OCI-LY7 (cell line): ENCODE data around the gene ZIC2. TPM values are rescaled to one million over a fixed set of nuclear protein-coding genes. Genes with fewer than 3 reads are reported as not detected.

Source experiments
- BruUV-seq: library from RNA; stranded (reverse); fragments of 400-500 nt; replicated peaks from 2 replicates; lab custom pipeline; 2021; lab: Mats Ljungman, UMichigan
- CTCF ChIA-PET: fragments of 300-600 bp; sonication (Branson Sonifier 250); formaldehyde crosslinking; loops from one replicate; lab custom pipeline; 2022; ENCODE audit warnings: antibody characterized with exemption; ENCODE audit not compliant: unreplicated experiment; lab: Charles Lee
- POLR2A ChIA-PET: fragments of 300-600 bp; sonication (Branson Sonifier 250); formaldehyde crosslinking; loops from one replicate; lab custom pipeline; 2022; ENCODE audit warnings: antibody characterized with exemption; lab: Charles Lee
- DNase-seq: peaks from one replicate; pipeline ENCODE4 v3.0.0-alpha.2; 2015; ENCODE audit warnings: low spot score
- H2AFZ ChIP-seq: fragments of 200-600 bp; sonication (generic), shearing (Covaris generic); 2 replicates; pipeline ENCODE4 v1.6.1; 2014; ENCODE audit warnings: mild to moderate bottlenecking, antibody characterized with exemption, low read length, moderate library complexity
- H3K27ac ChIP-seq: fragments of 200-600 bp; sonication (generic); 2 replicates; pipeline ENCODE4 v1.5.1; 2014; ENCODE audit warnings: mixed run types, low read depth, mild to moderate bottlenecking, moderate library complexity, low read length, inconsistent platforms; ENCODE audit not compliant: poor library complexity, severe bottlenecking
- H3K36me3 ChIP-seq: fragments of 200-600 bp; sonication (generic); 2 replicates; pipeline ENCODE4 v1.6.1; 2014; ENCODE audit warnings: mild to moderate bottlenecking, antibody characterized with exemption, low read length, moderate library complexity, mixed read lengths; ENCODE audit not compliant: insufficient read depth
- H3K4me1 ChIP-seq: fragments of 200-600 bp; sonication (generic); 2 replicates; pipeline ENCODE4 v1.5.1; 2014; ENCODE audit warnings: mild to moderate bottlenecking, low read length; ENCODE audit not compliant: insufficient read depth, poor library complexity, severe bottlenecking
- H3K4me2 ChIP-seq: fragments of 200-600 bp; sonication (generic); 2 replicates; pipeline ENCODE4 v1.6.1; 2014; ENCODE audit warnings: mild to moderate bottlenecking, low read length
- H3K4me3 ChIP-seq: fragments of 200-600 bp; sonication (generic); 2 replicates; pipeline ENCODE4 v1.5.1; 2014; ENCODE audit warnings: mild to moderate bottlenecking, low read depth, low read length; ENCODE audit not compliant: poor library complexity, severe bottlenecking
- H3K79me2 ChIP-seq: fragments of 200-600 bp; sonication (generic); 2 replicates; pipeline ENCODE4 v1.6.1; 2016; ENCODE audit warnings: low read depth, mild to moderate bottlenecking, low read length, moderate library complexity, mixed read lengths; ENCODE audit not compliant: insufficient read depth
- H3K9me2 ChIP-seq: fragments of 200-600 bp; sonication (generic); 2 replicates; pipeline ENCODE4 v1.6.1; 2016; ENCODE audit warnings: mild to moderate bottlenecking, low read length, mixed read lengths; ENCODE audit not compliant: insufficient read depth
- H3K9me3 ChIP-seq: fragments of 200-600 bp; sonication (generic); 2 replicates; pipeline ENCODE4 v1.6.1; 2014; ENCODE audit warnings: mild to moderate bottlenecking, mixed run types, low read length, mixed read lengths
- H4K20me1 ChIP-seq: fragments of 200-600 bp; sonication (generic); 2 replicates; pipeline ENCODE4 v1.6.1; 2014; ENCODE audit warnings: mild to moderate bottlenecking, antibody characterized with exemption, low read length, moderate library complexity, mixed read lengths; ENCODE audit not compliant: insufficient read depth
- CTCF ChIP-seq: fragments of 200-600 bp; sonication (generic); conservative IDR thresholded peaks from 2 replicates; pipeline ENCODE4 v1.5.1; 2014; ENCODE audit warnings: mild to moderate bottlenecking, antibody characterized with exemption, low read length, moderate library complexity, mixed read lengths
- EZH2phosphoT487 ChIP-seq: fragments of 200-600 bp; sonication (generic); IDR thresholded peaks from 2 replicates; pipeline ENCODE4 v1.6.1; 2018; ENCODE audit warnings: low read depth, borderline replicate concordance, mild to moderate bottlenecking, mixed run types, antibody characterized with exemption, low read length, moderate library complexity, mixed read lengths
- intact Hi-C: fragments of 100-400 bp; cut with micrococcal nuclease; formaldehyde crosslinking; loops from one replicate; pipeline ENCODE4 v1.10.0; 2022; ENCODE audit not compliant: unreplicated experiment
- total RNA-seq, 2 experiments: library from RNA; depleted of rRNA in 1 of 2; stranded (reverse); fragments of >200 nt in 1 of 2; shearing (Covaris generic) in 1 of 2; gene quantifications; 2 replicates each; pipeline ENCODE4 v1.2.3, GENCODE V29; 2014 to 2022

The ZIC2 gene
- total RNA-seq, 2 experiments from 2014 or later: not detected

DNA sequence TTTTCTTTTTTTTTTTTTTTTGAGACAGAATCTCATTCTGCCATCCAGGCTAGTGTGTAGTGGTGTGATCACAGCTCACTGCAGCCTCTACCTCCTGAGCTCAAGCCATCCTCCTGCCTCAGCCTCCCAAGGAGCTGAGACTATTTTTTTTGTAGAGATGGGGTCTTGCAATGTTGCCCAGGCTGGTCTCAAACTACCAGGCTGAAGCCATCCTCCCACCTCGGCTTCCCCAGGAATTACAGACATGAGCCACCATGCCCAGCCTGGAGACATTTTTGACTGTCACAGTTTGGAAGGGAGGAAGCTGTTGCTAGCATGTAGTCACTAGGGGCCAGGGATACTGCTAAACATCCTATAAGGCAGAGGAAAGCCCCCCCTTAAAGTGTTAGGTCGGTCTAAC lies 33.9 kb upstream of the ZIC2 start:
- Histone ChIP-seq H3K27ac (no peak overlapping the region), H3K4me1 (no peaks in the 10 kb centered on the region), H3K9me3 (no peaks in the 10 kb centered on the region), H3K4me2 (no peak overlapping the region), H2AFZ (no peak overlapping the region), H3K36me3 (no peaks in the 10 kb centered on the region), H3K79me2 (no peaks in the 10 kb centered on the region), H3K9me2 (no peaks in the 10 kb centered on the region), H3K4me3 (no peak overlapping the region), H4K20me1 (no peaks in the 10 kb centered on the region)
- DNase-seq: no peak
- intact Hi-C loops: no loop called here
- CTCF ChIA-PET: no interaction called here
- no TSS peak for BruUV-seq
- no peak for TF ChIP-seq CTCF
- TF ChIP-seq EZH2phosphoT487: no peak
- POLR2A ChIA-PET: no interaction called here

- H3K36me3 ChIP-seq: no peaks in the 10 kb centered on the region
- H3K4me3 ChIP-seq: no peak overlapping the region
- DNase-seq: no peak
- no peaks in the 10 kb centered on the region for H3K4me1 ChIP-seq
- H4K20me1 ChIP-seq: no peaks in the 10 kb centered on the region
- no peak overlapping the region for H3K27ac ChIP-seq
- H3K9me3 ChIP-seq: no peaks in the 10 kb centered on the region
- ChIA-PET CTCF (no interaction called here), POLR2A (no interaction called here)
- H3K79me2 ChIP-seq: no peaks in the 10 kb centered on the region
- no TSS peak for BruUV-seq
- no peak for TF ChIP-seq EZH2phosphoT487
- no peak for TF ChIP-seq CTCF
- H3K4me2 ChIP-seq: no peak overlapping the region
- H2AFZ ChIP-seq: no peak overlapping the region
- intact Hi-C loops: no loop called here
- H3K9me2 ChIP-seq: no peaks in the 10 kb centered on the region
Observed at GRCh38 chr13:99948411-99948810, 33.2 kb upstream of the ZIC2 start.

GRCh38 chr13:99948907-99949678 lies 32.5 kb upstream of the ZIC2 start:
- Histone ChIP-seq H4K20me1 (no peaks in the 10 kb centered on the region), H3K79me2 (no peaks in the 10 kb centered on the region), H3K9me3 (no peaks in the 10 kb centered on the region), H3K9me2 (no peaks in the 10 kb centered on the region), H3K4me2 (no peak overlapping the region), H3K27ac (no peak overlapping the region), H3K36me3 (no peaks in the 10 kb centered on the region), H2AFZ (no peak overlapping the region), H3K4me3 (no peak overlapping the region), H3K4me1 (no peaks in the 10 kb centered on the region)
- no peak for TF ChIP-seq CTCF
- no peak for TF ChIP-seq EZH2phosphoT487
- no TSS peak for BruUV-seq
- no peak for DNase-seq
- intact Hi-C loops: no loop called here
- POLR2A ChIA-PET: no interaction called here
- CTCF ChIA-PET: no interaction called here
